Activated CD4-positive, alpha-beta T cell treated with anti-CD3 and anti-CD28 coated beads for 24 hours (primary cell): ENCODE measurements around the gene MTERF4.

Experiments used
- DNase-seq, 2 donors: peaks; one replicate each; pipeline ENCODE4 v3.0.0-alpha.2; 2020; ENCODE audit warnings: low read depth in 2 of 2

The MTERF4 gene

GRCh38 chr2:241088791-241089732 is 13.0 kb downstream of the MTERF4 start:
- no peak for DNase-seq

GRCh38 chr2:241088376-241088775 is 13.7 kb downstream of the MTERF4 start:
- no peak for DNase-seq

- DNase-seq: no peak
Observed at GRCh38 chr2:241087420-241088268, 14.4 kb downstream of the MTERF4 start.

- no peak for DNase-seq
Observed at GRCh38 chr2:241084856-241085444, 17.1 kb downstream of the MTERF4 start.

GRCh38 chr2:241083091-241083415 is 19.0 kb downstream of the MTERF4 start:
- no peak for DNase-seq

- no peak for DNase-seq
Observed at GRCh38 chr2:241082341-241083090, 19.6 kb downstream of the MTERF4 start.

- no peak for DNase-seq
Observed at GRCh38 chr2:241081643-241082340, 20.3 kb downstream of the MTERF4 start.

GRCh38 chr2:241081190-241081642 is 20.9 kb downstream of the MTERF4 start:
- no peak for DNase-seq

DNA sequence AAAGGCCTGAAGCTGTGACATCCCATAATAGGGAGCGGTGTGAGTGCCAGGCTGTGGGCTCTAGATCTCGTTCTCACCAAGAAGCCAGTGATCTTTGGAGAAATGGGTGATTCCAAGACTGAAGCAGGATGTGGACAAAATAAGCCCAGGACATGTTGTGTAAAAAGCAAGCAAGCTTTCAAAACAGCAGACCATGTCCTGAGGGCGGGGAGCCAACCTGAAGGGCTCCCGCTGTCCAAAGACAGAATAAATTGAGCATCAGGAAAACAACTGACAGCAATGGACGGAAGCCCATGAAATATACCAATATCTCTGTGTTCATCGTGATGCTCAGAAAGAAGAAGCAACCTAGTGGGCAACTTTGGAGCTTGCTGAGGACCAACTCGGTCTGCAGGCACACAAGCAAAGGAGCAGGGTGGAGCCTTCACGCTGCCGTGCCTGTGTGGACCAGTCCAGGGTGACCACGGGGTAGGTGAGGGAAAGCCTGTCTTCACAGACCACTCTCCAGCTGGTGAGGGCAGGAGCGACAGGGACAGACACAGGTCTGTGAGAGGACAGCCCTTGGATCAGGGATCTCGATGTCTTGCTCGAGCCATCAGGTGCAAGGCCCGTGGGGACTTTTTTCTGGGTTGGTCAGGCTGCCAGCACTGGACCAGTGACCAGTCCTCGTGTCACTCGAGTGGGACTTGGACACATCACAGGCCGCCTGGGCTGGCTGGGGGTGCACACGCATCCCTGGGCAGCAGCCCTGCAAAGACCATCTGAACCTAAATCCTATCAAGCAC is 21.5 kb downstream of the MTERF4 start:
- DNase-seq: no peak

GRCh38 chr2:241074901-241075540 is 27.1 kb downstream of the MTERF4 start:
- no peak for DNase-seq

DNA sequence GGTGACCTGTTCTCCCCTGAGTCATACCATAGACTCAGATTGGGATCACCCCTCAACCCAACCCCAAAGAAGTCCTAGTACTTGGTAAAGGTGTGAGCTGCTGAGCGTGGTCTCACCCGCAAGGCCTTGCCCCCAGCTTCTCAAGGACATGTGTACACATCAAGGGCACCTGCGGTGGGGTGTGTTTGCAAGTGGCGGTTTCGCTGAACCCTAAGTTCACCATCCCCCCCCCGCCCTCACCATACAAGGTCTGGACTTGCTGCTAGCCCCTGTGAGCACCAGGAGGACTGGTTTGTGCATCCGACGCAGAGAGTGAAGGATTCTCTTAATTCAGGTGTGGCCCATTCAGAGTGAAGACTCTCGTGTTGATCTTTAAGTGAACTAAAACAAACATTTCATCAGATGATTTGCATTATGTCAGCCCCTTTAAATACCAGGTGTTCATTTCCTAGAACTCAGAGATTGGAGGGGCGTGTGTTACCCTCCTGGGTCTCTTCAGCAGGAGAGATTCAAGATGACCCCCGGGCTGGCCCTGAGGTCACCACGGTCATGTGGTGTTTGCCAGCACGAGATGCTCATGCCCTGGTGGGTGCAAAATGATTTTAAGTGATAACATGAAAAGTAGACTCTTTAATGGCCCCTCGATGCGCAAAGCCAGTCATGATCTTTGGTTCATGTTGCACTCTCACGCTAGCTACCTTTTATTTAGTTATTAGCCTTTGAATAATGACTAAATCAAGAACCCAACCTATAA is 27.8 kb downstream of the MTERF4 start:
- DNase-seq: no peak

- DNase-seq: no peak
Observed at GRCh38 chr2:241073166-241074064, 28.7 kb downstream of the MTERF4 start.

DNA sequence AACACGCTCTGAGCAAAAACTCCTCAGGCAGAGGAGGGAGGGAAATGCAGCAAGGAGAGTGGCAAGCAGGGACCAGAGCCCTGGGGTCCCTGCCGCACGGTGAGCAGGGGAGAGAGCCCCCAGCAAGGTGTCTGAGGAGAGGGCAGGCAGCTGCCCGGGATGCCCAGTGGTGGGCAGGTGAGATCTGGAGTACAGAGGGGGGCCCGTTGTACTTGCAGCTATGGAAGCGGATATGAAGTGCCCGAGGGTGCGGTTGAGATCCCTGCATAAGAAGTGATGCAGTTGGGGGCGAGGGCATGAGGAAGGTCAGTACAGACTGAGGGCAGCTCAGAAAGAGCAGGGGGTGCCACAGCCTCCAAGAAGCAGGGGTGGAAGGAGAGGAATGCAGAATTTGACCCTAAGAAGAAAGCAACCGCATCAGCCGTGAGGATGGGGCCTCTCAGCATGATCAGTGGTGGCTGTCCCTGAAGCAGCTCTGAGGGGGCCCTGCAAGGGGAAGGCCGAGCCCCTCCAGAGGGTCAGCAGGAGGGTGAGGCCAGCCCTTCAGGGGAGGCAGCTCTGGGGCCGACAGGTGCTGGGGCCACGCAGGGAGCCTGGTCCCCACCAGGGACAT is 29.4 kb downstream of the MTERF4 start:
- no peak for DNase-seq

- no peak for DNase-seq
Observed at GRCh38 chr2:241072151-241072550, 29.9 kb downstream of the MTERF4 start.

- DNase-seq: no peak
Observed at GRCh38 chr2:241071677-241072111, 30.4 kb downstream of the MTERF4 start.

DNA sequence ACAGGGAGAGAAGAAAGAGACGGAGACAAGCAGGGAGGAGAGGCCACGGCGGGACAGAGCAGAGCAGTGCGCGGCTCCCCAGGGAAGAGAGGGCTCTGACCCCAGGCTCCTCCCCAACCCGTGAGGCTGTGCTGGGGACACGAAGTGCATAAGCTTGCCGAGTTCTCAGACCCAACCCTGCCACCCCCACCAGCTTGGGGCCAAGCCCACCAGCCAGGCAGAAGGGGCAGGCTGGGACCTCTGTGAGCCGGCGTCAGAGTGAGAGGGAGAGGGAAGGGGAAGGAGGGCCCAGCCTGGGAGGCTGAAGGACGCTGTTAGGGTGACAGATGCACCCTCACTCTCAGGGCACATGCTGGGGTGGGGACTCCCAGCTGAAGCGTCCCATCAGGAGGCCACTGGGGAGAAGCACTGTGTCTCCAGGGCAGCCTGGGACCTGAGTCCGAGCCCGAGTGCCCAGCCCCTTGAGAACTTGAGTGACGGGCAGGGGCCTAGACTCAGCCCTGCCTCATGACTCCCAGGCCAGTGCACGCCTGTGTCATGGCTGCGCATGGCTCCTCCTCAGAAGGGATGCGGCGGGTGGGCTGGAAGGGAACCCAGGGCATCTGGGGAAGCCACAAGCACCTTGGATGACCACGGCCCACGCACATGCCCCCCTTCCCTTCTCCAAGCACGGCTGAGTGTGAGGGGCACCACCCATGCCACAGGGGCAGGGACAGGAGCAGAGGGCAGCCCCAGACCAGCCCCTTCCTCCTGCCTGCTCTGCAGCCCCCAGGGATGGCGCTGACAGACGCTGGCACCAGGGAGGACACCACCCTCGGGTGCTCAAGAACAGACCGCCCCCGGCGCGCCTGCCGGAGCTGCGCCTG is 31.0 kb downstream of the MTERF4 start:
- no peak for DNase-seq
